SU-DHL-6 (cell line): Measurements from ENCODE around the gene ATP9B.

ENCODE experiments used
- EZH2phosphoT487 ChIP-seq: fragments of 200-600 bp; sonication (generic), shearing (Covaris generic); conservative IDR thresholded peaks from 2 replicates; pipeline ENCODE4 v1.6.1; 2018; ENCODE audit warnings: mild to moderate bottlenecking, antibody characterized with exemption, low read length, moderate library complexity, mixed read lengths
- TF ChIP-seq, protein P1 (sequence below): fragments of 200-600 bp; sonication (generic); IDR thresholded peaks from one replicate; pipeline ENCODE4 v1.5.1; 2017; ENCODE audit warnings: antibody characterized with exemption, mild to moderate bottlenecking, low read length, moderate library complexity; ENCODE audit not compliant: insufficient read depth, poor library complexity, severe bottlenecking

DNA sequence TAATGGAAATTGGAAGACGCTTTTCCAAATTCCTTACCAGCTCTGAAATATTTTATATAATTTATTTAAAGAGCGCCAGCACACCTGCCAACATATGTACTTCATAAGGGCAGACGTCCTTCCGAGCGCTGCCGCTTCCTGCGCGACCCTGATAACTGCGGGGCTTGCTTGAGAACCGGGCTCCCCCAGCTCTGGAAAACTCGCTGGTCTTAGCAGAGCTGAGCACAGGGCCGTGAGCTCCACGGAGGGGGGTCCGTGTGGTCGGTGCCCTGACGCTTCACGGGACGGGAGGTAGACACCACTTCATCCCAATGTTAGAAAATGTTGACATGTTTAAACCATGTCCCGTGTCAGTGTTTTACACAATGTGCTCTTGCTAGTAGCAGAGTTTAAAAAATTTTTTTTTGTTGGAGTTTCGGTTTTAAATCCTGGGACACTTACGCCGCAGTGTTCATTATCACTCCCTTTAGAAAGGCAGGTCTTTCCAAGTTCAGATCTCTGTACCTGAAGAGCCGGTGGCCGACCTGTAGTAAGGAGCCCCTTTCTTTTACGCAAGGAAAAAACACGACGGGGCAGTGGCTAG lies 328.1 kb downstream of the ATP9B start:
- TF ChIP-seq, protein P1, sequence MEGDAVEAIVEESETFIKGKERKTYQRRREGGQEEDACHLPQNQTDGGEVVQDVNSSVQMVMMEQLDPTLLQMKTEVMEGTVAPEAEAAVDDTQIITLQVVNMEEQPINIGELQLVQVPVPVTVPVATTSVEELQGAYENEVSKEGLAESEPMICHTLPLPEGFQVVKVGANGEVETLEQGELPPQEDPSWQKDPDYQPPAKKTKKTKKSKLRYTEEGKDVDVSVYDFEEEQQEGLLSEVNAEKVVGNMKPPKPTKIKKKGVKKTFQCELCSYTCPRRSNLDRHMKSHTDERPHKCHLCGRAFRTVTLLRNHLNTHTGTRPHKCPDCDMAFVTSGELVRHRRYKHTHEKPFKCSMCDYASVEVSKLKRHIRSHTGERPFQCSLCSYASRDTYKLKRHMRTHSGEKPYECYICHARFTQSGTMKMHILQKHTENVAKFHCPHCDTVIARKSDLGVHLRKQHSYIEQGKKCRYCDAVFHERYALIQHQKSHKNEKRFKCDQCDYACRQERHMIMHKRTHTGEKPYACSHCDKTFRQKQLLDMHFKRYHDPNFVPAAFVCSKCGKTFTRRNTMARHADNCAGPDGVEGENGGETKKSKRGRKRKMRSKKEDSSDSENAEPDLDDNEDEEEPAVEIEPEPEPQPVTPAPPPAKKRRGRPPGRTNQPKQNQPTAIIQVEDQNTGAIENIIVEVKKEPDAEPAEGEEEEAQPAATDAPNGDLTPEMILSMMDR: no peak
- no peak for TF ChIP-seq EZH2phosphoT487
